Activated T-cell treated with anti-CD3 and anti-CD28 coated beads, Interleukin-2, amount 50 U/mL, for 4 hours (primary cell): ENCODE measurements around the gene NUDT3. TPM values are rescaled to one million over a fixed set of nuclear protein-coding genes. Genes with fewer than 3 reads are reported as not detected.

Source experiments
- ATAC-seq, 2 donors: fragments of 200-7000 bp; cut with Tn5 transposase; one replicate each; pipeline ENCODE4 v1.10.0; 2021
- DNase-seq: peaks from one replicate; pipeline ENCODE4 v3.0.0-alpha.2; 2020
- H3K27me3 Mint-ChIP-seq: one replicate; pipeline ENCODE4 v1.8.0; 2021; ENCODE audit warnings: low read depth, mixed read lengths
- H3K36me3 Mint-ChIP-seq: one replicate; pipeline ENCODE4 v1.8.0; 2022; ENCODE audit warnings: mixed read lengths; ENCODE audit not compliant: insufficient read depth
- H3K4me1 Mint-ChIP-seq: one replicate; pipeline ENCODE4 v1.8.0; 2021; ENCODE audit warnings: low read depth, mixed read lengths
- H3K4me3 Mint-ChIP-seq: one replicate; pipeline ENCODE4 v1.8.0; 2021; ENCODE audit warnings: mild to moderate bottlenecking, moderate library complexity, mixed read lengths
- H3K9me3 Mint-ChIP-seq: one replicate; pipeline ENCODE4 v1.8.0; 2021; ENCODE audit warnings: mixed read lengths
- total RNA-seq, 3 donors: library from RNA; stranded (reverse); gene quantifications; one replicate each; pipeline ENCODE4 v1.2.1, GENCODE V29; 2021

NUDT3 gene
- total RNA-seq: 10 to 100 TPM; 26.1 to 28.1 (median 26.2) TPM

- H3K4me1 Mint-ChIP-seq: peaks cover 24% of the 10 kb centered on the region
- H3K4me3 Mint-ChIP-seq: peak within 1 kb of the TSS; percentile 68
- DNase-seq: peak; percentile 92
- H3K9me3 Mint-ChIP-seq: no peaks in the 10 kb centered on the region
- peak; percentile 84 to 86 for ATAC-seq
- no peaks in the 10 kb centered on the region for H3K36me3 Mint-ChIP-seq
- H3K27me3 Mint-ChIP-seq: no peaks in the 10 kb centered on the region
These were observed at the start of gene NUDT3 for GRCh38 chr6:34392497-34393190. Gene NUDT3 (minus strand): TSS chr6:34392669. CDS start chr6:34392362, 307 bp downstream.

- H3K9me3 Mint-ChIP-seq: no peaks in the 10 kb centered on the region
- H3K36me3 Mint-ChIP-seq: no peaks in the 10 kb centered on the region
- DNase-seq (no peak), ATAC-seq (no peak)
- no peaks in the 10 kb centered on the region for H3K4me1 Mint-ChIP-seq
- no peaks in the 10 kb centered on the region for H3K27me3 Mint-ChIP-seq
- no peak overlapping the region for H3K4me3 Mint-ChIP-seq
These were observed 49.1 kb upstream of the NUDT3 start for GRCh38 chr6:34441526-34441925.

- Mint-ChIP-seq H3K9me3 (no peaks in the 10 kb centered on the region), H3K4me1 (no peaks in the 10 kb centered on the region), H3K4me3 (no peak overlapping the region), H3K27me3 (no peaks in the 10 kb centered on the region), H3K36me3 (no peaks in the 10 kb centered on the region)
- DNase-seq (no peak), ATAC-seq (no peak)
These were observed 47.0 kb upstream of the NUDT3 start for GRCh38 chr6:34439442-34439841.

GRCh38 chr6:34438705-34439104 is 46.2 kb upstream of the NUDT3 start:
- no peaks in the 10 kb centered on the region for H3K27me3 Mint-ChIP-seq
- no peaks in the 10 kb centered on the region for H3K9me3 Mint-ChIP-seq
- ATAC-seq (no peak), DNase-seq (no peak)
- H3K36me3 Mint-ChIP-seq: no peaks in the 10 kb centered on the region
- no peaks in the 10 kb centered on the region for H3K4me1 Mint-ChIP-seq
- no peak overlapping the region for H3K4me3 Mint-ChIP-seq

- ATAC-seq: no peak
- Mint-ChIP-seq H3K4me1 (no peaks in the 10 kb centered on the region), H3K36me3 (no peaks in the 10 kb centered on the region), H3K4me3 (no peak overlapping the region), H3K27me3 (no peaks in the 10 kb centered on the region), H3K9me3 (no peaks in the 10 kb centered on the region)
- no peak for DNase-seq
These were observed 45.1 kb upstream of the NUDT3 start for GRCh38 chr6:34437644-34437970.

- H3K9me3 Mint-ChIP-seq: no peaks in the 10 kb centered on the region
- H3K4me3 Mint-ChIP-seq: no peak overlapping the region
- DNase-seq (no peak), ATAC-seq (no peak)
- H3K36me3 Mint-ChIP-seq: no peaks in the 10 kb centered on the region
- no peaks in the 10 kb centered on the region for H3K4me1 Mint-ChIP-seq
- no peaks in the 10 kb centered on the region for H3K27me3 Mint-ChIP-seq
These were observed 44.6 kb upstream of the NUDT3 start for GRCh38 chr6:34436803-34437643.

GRCh38 chr6:34435916-34436315 is 43.4 kb upstream of the NUDT3 start:
- Mint-ChIP-seq H3K36me3 (no peaks in the 10 kb centered on the region), H3K9me3 (no peaks in the 10 kb centered on the region), H3K27me3 (no peaks in the 10 kb centered on the region), H3K4me1 (no peaks in the 10 kb centered on the region), H3K4me3 (no peak overlapping the region)
- no peak for ATAC-seq
- DNase-seq: no peak

GRCh38 chr6:34425498-34426410 is 33.3 kb upstream of the NUDT3 start, which contains the start of gene RPS10:
Gene RPS10 (minus strand): TSS chr6:34426069. CDS start chr6:34425221, 848 bp downstream.
- ATAC-seq (peak; percentile 94 to 96), DNase-seq (peak; percentile 86)
- peak within 1 kb of the TSS; percentile 99 for H3K4me3 Mint-ChIP-seq
- H3K36me3 Mint-ChIP-seq: peaks cover 31% of the 10 kb centered on the region
- H3K27me3 Mint-ChIP-seq: no peaks in the 10 kb centered on the region
- H3K4me1 Mint-ChIP-seq: peaks cover 34% of the 10 kb centered on the region
- H3K9me3 Mint-ChIP-seq: no peaks in the 10 kb centered on the region

- Mint-ChIP-seq H3K27me3 (no peaks in the 10 kb centered on the region), H3K9me3 (no peaks in the 10 kb centered on the region), H3K4me3 (peak overlapping the region; percentile 99), H3K4me1 (peaks cover 34% of the 10 kb centered on the region), H3K36me3 (peaks cover 36% of the 10 kb centered on the region)
- DNase-seq (peak; percentile 8), ATAC-seq (no peak)
These were observed 32.6 kb upstream of the NUDT3 start for GRCh38 chr6:34425132-34425497.

- H3K36me3 Mint-ChIP-seq: peaks cover 38% of the 10 kb centered on the region
- peak overlapping the region; percentile 99 for H3K4me3 Mint-ChIP-seq
- H3K4me1 Mint-ChIP-seq: peaks cover 34% of the 10 kb centered on the region
- no peaks in the 10 kb centered on the region for H3K27me3 Mint-ChIP-seq
- DNase-seq (no peak), ATAC-seq (no peak)
- no peaks in the 10 kb centered on the region for H3K9me3 Mint-ChIP-seq
These were observed 32.0 kb upstream of the NUDT3 start for GRCh38 chr6:34424200-34425131.

GRCh38 chr6:34423254-34423653 is 30.8 kb upstream of the NUDT3 start:
- Mint-ChIP-seq H3K9me3 (no peaks in the 10 kb centered on the region), H3K36me3 (peaks cover 42% of the 10 kb centered on the region), H3K4me3 (peak overlapping the region; percentile 99), H3K4me1 (peaks cover 36% of the 10 kb centered on the region), H3K27me3 (no peaks in the 10 kb centered on the region)
- DNase-seq (no peak), ATAC-seq (no peak)

GRCh38 chr6:34418367-34418766 is 25.9 kb upstream of the NUDT3 start:
- Mint-ChIP-seq H3K9me3 (no peaks in the 10 kb centered on the region), H3K4me3 (no peak overlapping the region), H3K4me1 (peaks cover 18% of the 10 kb centered on the region), H3K36me3 (peaks cover 47% of the 10 kb centered on the region), H3K27me3 (no peaks in the 10 kb centered on the region)
- ATAC-seq (no peak), DNase-seq (no peak)

GRCh38 chr6:34416877-34417371 is 24.5 kb upstream of the NUDT3 start:
- Mint-ChIP-seq H3K27me3 (no peaks in the 10 kb centered on the region), H3K9me3 (no peaks in the 10 kb centered on the region), H3K36me3 (peaks cover 47% of the 10 kb centered on the region), H3K4me3 (no peak overlapping the region), H3K4me1 (peaks cover 11% of the 10 kb centered on the region)
- no peak for ATAC-seq
- DNase-seq: no peak
